ENCODE data around the gene CCDC122.

- no peak for TF ChIP-seq CTCF (IDR thresholded peaks at IDR 0.05; ENCODE audit: low read length)
- TF ChIP-seq EZH2 (IDR thresholded peaks at IDR 0.05; ENCODE audit: borderline replicate concordance, low read length): no peak
Observed at GRCh38 chr13:43816401-43816889, 63.1 kb downstream of the CCDC122 start.

Data from OCI-LY1 (cell line).